HG02571 (cell line): ENCODE measurements around the gene AHRR.

ENCODE experiments used
- ATAC-seq: cut with Tn5 transposase; IDR thresholded peaks from one replicate; pipeline ENCODE4 v1.9.1; 2021; ENCODE audit warnings: mild to moderate bottlenecking, moderate library complexity; ENCODE audit not compliant: unreplicated experiment

Gene AHRR

GRCh38 chr5:344668-345067, 23.2 kb downstream of the AHRR start:
- ATAC-seq = no peak

DNA sequence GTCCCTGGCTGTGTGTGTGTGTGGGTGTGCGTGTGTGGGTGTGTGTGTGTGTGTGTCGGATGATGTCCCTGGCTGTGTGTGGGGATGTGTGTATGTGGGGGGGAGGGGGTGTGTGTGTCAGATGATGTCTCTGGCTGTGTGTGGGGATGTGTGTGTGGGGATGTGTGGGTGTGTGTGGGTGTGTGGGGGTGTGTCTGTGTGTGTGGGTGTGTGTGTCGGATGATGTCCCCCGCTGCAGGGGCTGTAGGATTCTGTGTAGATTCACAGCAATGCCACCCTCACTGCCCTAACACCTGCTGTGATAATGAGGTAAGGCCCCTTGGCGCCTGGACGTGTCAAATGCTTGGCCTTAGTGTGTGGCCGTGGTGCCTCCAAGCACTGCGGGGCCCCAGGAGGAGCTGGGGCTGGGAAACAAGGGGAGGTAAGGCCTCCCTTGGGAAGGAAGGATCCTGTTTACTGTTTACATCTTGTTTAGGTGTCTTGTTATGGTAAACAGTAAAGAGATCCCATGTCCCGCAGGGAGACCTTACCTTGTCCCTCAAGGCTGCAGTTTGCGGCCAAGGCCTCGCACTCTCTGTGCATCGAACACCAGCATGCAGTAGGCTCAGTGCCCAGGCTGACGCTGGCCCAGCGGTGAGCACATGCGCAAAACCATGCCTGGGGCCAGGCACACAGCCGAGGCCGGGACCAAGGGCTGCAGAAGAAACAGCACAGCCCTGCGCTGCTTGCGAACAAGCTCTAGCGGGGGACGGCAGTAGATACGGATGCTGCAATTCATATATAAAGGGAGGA, 24.1 kb downstream of the AHRR start:
- no peak for ATAC-seq

- no peak for ATAC-seq
Observed at GRCh38 chr5:346229-346935, 24.9 kb downstream of the AHRR start.

DNA sequence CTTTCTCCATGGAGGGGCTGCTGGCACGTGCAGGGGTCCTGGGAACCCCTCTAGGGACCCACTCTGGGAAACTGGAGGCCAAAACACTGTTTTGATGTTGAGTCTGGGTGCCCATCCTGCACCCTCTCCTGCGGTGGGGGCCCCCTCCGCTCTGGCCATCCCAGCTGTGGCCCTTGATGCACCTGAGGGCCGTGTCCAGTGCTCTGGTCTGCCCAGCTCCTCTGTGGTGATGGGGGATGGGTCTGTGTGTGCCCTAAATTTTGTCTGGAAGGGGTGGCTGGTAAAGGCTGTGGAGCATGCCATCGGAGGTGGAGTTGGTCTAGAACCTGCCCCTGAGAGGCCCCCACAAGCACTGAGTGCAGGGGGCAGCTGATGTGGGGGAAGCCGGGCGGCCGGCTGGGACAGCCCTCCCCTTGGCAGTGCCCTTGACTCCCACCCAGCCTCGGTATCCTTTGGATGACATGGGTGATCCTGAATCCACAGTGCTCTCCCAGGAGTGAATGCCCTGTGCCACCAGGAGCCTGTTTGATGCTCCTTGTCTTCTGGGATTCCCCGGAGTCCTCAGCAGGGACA, 26.3 kb downstream of the AHRR start:
- no peak for ATAC-seq

DNA sequence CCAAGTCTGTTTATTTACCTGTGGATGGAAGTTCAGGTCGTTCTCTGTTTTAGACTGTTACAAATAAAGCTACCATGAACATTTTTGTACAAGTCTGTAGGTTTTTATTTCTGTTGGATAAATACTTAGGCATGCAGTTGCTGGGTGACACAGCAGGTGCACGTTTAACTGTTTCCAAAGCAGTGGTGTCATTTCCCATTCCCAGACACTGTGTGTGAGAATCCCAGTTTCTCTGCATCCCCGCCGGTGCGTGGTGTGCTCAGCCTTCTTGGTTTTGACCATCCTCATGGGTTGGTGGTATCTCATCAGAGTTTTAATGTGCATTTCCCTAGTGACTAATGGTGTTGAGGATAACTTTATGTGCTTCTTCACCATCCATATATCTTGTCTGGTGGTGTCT, 27.2 kb downstream of the AHRR start:
- ATAC-seq = no peak

GRCh38 chr5:350355-350754, 28.8 kb downstream of the AHRR start:
- ATAC-seq = no peak

GRCh38 chr5:351084-351920, 29.8 kb downstream of the AHRR start:
- ATAC-seq = no peak

GRCh38 chr5:351921-352245, 30.4 kb downstream of the AHRR start:
- ATAC-seq = no peak

DNA sequence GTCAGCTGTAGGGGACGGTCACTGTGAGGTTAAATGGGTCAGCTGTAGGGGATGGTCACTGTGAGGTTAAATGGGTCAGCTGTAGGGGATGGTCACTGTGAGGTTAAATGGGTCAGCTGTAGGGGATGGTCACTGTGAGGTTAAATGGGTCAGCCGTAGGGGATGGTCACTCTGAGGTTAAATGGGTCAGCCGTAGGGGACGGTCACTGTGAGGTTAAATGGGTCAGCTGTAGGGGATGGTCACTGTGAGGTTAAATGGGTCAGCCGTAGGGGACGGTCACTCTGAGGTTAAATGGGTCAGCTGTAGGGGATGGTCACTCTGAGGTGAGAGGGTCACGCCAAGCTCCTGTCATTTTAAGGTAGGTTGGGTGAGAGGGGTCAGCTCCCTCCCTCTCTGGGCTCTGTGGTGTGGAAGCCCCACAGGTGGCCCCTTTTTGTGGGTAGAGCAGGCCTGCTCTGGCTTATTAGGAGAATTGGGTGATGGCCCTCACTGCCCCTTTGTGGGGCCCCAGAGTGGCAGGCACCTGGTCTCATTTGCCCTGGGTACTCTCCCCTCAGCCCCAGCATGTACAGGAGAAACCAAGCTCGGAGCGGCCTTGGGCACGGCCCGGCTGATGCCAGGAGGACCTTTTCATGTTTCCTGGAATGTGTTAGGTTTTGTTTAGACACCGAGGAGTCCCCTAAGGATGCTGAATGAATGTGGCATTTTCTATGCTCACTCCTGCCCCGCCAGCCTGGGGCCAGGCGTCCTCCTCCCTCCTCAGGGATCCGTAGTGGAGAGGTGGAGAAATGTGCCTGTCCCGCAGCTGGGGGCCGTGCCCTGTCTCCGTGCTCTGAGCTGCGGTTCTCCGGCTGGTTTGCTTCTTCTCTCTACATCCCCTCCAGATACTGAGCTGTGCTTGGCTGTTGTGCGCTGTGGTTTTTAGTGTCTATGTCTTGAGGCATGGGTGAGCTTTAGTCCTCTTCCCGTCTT, 31.4 kb downstream of the AHRR start:
- no peak for ATAC-seq

DNA sequence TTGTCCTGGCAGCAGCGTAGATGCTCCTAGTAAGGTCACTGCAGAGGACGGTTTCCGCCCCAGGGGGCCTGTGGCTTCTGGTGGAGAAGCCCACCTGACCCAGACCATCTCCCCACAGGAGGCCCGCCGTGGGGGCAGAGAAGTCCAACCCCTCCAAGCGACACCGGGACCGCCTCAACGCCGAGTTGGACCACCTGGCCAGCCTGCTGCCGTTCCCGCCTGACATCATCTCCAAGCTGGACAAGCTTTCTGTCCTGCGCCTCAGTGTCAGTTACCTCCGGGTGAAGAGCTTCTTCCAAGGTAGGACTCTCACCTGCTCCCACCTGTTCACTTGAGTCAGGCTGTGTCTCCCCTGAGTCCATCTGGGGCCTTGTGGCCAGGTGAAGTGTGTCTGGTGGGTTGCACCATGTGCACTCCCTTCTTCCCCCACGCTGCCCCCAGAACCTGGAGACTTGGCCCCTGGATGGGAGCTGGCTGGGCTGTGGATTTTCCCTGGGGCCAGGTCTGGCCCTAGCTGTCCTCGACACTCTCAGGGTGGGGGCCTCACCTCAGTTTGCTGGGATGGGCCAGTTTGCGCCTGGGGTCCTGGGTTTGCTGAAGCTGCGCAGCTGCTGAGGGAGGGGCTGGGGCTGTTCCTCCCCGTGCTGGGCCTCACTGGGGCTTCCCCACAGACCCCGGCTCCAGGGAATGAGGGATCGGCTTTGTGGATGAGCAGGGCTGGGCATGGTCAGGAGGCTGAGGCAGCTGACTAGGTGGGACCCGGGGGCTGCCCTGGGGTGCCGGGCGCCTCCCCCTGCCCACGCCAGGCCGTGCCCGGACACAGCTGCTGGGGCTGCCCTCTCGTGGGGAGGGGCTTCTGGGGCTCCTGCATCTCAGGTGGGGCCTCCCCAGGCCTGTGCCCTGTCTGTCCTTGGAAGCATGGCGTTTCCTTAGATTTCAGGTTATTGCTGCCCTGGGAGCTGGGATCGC, 32.4 kb downstream of the AHRR start:
- no peak for ATAC-seq

- ATAC-seq = no peak
Observed at GRCh38 chr5:354581-355378, 33.3 kb downstream of the AHRR start.

GRCh38 chr5:355379-355935, 33.9 kb downstream of the AHRR start:
- ATAC-seq = no peak

- ATAC-seq = no peak
Observed at GRCh38 chr5:355958-356357, 34.4 kb downstream of the AHRR start.

- ATAC-seq = no peak
Observed at GRCh38 chr5:359301-359897, 37.9 kb downstream of the AHRR start.

DNA sequence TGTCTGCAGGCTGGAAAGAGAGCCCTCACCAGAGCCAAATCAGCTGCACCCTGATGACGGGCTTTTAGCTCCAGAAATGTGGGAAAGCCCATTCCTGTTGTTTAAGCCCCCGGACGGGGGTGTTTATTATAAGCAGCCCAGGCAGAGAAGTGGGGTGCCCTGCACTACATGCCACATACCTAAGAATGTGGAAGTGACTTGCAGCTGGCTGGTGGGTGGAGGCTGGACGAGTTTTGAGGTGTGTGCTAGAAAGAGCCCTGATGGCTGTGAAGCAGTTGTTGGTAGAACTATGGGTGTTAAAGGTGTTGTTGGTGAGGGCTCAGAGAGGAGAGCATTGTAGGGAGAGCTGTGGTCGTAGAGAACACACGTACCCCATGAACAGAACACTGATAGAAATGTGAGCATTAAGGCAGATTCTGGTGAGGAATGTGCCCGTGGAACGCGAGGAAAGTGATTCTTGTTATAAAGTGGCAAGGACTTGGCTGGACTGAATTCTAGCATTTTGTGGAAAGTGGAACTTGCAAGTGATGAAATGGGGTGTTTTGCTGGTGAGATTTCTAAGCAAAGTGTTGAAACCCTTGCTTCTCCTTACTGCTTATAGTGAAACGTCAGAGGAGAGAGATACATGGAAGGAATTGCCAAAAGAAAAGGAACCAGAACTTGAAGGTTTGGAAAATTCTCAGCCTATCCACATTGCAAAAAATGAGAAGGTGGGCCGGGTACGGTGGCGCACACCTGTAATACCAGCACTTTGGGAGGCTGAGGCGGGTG, 38.9 kb downstream of the AHRR start:
- ATAC-seq = no peak

- ATAC-seq = no peak
Observed at GRCh38 chr5:362189-362588, 40.7 kb downstream of the AHRR start.
